ENCODE results near the gene MACROH2A1. TPM values are rescaled to one million over a fixed set of nuclear protein-coding genes. Genes with fewer than 3 reads are reported as not detected.

Gene MACROH2A1
- total RNA-seq, 4 donors from 2014 or later: 164 to 268 (median 170) TPM

DNA sequence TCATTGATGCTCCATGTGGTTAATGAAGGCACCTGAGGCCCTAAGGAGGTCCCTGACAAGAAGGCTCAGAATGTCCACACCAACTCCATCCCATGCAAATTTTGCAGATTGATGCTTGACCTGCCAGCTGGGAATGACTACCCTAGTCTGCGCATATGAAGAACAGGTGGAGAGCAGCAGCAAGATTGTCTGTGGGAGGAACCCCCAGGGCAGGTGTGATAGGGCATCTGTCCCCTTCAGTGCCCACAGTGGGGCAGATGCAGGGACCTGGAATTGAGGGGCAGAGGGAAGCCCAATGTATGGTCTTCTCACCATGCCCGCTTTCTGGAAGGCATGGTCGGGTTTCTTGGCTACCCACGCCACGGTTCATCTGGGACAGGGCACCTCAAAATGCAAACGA, 79.6 kb downstream of the MACROH2A1 start:
- Histone ChIP-seq H3K27ac (no peak overlapping the region), H3K27me3 (no peaks in the 10 kb centered on the region), H3K36me3 (no peaks in the 10 kb centered on the region), H3K9me3 (no peaks in the 10 kb centered on the region), H3K4me3 (no peak overlapping the region), H3K4me1 (no peaks in the 10 kb centered on the region)
- no peak for DNase-seq (ENCODE audit: low spot score in 2 of 2)
- TF ChIP-seq, protein P1, sequence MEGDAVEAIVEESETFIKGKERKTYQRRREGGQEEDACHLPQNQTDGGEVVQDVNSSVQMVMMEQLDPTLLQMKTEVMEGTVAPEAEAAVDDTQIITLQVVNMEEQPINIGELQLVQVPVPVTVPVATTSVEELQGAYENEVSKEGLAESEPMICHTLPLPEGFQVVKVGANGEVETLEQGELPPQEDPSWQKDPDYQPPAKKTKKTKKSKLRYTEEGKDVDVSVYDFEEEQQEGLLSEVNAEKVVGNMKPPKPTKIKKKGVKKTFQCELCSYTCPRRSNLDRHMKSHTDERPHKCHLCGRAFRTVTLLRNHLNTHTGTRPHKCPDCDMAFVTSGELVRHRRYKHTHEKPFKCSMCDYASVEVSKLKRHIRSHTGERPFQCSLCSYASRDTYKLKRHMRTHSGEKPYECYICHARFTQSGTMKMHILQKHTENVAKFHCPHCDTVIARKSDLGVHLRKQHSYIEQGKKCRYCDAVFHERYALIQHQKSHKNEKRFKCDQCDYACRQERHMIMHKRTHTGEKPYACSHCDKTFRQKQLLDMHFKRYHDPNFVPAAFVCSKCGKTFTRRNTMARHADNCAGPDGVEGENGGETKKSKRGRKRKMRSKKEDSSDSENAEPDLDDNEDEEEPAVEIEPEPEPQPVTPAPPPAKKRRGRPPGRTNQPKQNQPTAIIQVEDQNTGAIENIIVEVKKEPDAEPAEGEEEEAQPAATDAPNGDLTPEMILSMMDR (IDR thresholded peaks at IDR 0.05): no peak
- TF ChIP-seq EP300 (IDR thresholded peaks at IDR 0.05): no peak
- no peak for TF ChIP-seq POLR2A (IDR thresholded peaks at IDR 0.05)
- 90 to 93% methylated on average over 6 of the region's 6 CpGs for WGBS, 2 donors

DNA sequence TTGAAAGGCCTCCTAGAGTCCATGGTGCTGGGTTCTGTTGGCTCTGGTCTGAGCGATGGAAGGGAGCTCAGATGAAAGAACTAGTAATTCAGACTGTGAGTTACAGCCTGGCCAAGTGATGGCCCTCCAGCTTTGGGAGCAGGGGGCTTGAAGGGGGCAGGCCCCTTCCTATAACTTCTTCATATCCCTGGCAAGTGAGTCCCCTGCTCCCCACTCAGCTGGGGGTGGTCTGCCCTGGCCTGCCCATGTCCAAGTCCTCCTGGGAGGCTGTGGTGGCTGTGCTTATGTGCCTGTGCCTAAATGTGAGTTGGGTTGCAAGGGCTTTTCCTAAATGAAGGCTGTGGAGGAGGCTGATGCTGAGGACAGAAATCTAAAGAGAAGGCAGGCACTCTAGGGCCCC, 80.1 kb downstream of the MACROH2A1 start:
- no peaks in the 10 kb centered on the region for H3K36me3 ChIP-seq
- no peak for DNase-seq (ENCODE audit: low spot score in 2 of 2)
- 100% methylated on average over 1 of the region's 1 CpG for WGBS, 2 donors
- H3K27ac ChIP-seq: no peak overlapping the region
- H3K4me1 ChIP-seq: no peaks in the 10 kb centered on the region
- no peak for TF ChIP-seq EP300 (IDR thresholded peaks at IDR 0.05)
- no peak for TF ChIP-seq POLR2A (IDR thresholded peaks at IDR 0.05)
- TF ChIP-seq, protein P1 (IDR thresholded peaks at IDR 0.05): no peak
- H3K9me3 ChIP-seq: no peaks in the 10 kb centered on the region
- H3K27me3 ChIP-seq: no peaks in the 10 kb centered on the region
- H3K4me3 ChIP-seq: no peak overlapping the region

DNA sequence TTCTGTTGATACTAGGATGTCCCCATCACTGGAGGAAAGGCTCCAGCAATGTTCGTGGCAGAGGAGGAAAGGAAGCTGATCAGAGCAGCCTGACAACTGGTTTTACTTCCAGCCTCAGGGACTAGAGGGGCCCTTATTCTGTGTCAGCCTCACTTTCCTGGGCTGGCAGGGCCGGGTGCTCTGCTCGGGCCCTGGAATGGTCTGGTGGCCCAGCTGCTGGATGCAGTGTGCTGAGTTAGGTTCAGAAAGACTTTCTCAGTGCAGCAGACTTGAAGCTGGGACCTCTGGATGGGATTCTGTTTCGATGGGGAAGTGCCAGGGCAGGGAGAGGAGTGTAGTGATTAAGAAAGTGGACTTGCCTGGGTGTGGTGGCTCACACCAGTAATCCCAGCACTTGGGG, 81.0 kb downstream of the MACROH2A1 start:
- 90 to 96% methylated on average over 4 of the region's 4 CpGs for WGBS, 2 donors
- no peaks in the 10 kb centered on the region for H3K36me3 ChIP-seq
- TF ChIP-seq, protein P1 (IDR thresholded peaks at IDR 0.05): no peak
- TF ChIP-seq EP300 (IDR thresholded peaks at IDR 0.05) (no peak), POLR2A (IDR thresholded peaks at IDR 0.05) (no peak)
- H3K4me1 ChIP-seq: no peaks in the 10 kb centered on the region
- H3K27me3 ChIP-seq: no peaks in the 10 kb centered on the region
- H3K9me3 ChIP-seq: no peaks in the 10 kb centered on the region
- no peak overlapping the region for H3K4me3 ChIP-seq
- no peak overlapping the region for H3K27ac ChIP-seq
- DNase-seq (ENCODE audit: low spot score in 2 of 2): no peak

DNA sequence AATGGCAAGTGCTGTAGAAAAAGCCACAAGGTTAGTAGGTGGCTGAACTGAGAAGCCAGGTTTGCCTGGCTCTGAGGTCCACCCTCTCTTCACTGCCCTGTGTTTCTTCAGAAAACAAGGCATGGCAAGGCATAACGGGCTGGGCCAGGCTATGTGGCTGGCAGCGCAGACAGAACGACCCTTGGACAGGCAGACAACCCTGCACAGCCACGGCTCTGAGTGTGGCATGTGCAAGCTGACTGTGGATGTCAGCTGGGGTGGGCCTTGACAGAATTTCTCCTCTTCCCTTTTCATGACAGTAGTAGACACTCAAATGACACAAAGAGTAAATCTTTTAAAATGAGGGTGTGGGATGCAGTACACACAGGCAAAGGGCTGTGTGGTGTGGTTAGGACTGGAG, 81.7 kb downstream of the MACROH2A1 start:
- 63 to 84% methylated on average over 4 of the region's 4 CpGs for WGBS, 2 donors

DNA sequence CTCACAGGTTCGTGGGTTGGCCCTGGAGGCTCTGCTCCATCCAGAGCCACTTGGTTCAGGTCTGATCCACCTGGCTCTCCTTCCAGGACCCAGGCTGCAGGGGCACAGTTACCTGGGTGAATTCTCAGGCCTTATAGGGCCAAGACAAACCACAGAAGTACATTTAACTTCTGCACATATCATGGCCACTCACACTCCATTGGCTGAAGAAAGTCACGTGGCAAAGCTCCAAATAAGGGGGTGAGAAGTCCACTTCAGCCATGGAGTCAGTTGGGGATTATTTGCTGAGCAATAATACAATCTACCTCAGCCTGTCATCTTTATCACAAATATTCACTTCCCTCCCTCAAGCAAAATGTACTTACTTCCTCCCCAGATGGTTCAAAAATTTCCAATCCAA, 83.6 kb downstream of the MACROH2A1 start:
- H3K9me3 ChIP-seq: no peaks in the 10 kb centered on the region
- TF ChIP-seq POLR2A (IDR thresholded peaks at IDR 0.05) (no peak), EP300 (IDR thresholded peaks at IDR 0.05) (no peak)
- TF ChIP-seq, protein P1 (IDR thresholded peaks at IDR 0.05): no peak
- no peaks in the 10 kb centered on the region for H3K36me3 ChIP-seq
- no peak overlapping the region for H3K4me3 ChIP-seq
- no peaks in the 10 kb centered on the region for H3K27me3 ChIP-seq
- no peak overlapping the region for H3K27ac ChIP-seq
- 79 to 91% methylated on average over 2 of the region's 2 CpGs for WGBS, 2 donors
- DNase-seq (ENCODE audit: low spot score in 2 of 2): no peak
- H3K4me1 ChIP-seq: no peaks in the 10 kb centered on the region

More for the DNA sequence above, 81.7 kb downstream of the MACROH2A1 start:
- Histone ChIP-seq H3K27me3 (no peaks in the 10 kb centered on the region), H3K27ac (no peak overlapping the region), H3K4me3 (no peak overlapping the region), H3K9me3 (no peaks in the 10 kb centered on the region), H3K4me1 (no peaks in the 10 kb centered on the region), H3K36me3 (no peaks in the 10 kb centered on the region)
- TF ChIP-seq POLR2A (IDR thresholded peaks at IDR 0.05) (no peak), EP300 (IDR thresholded peaks at IDR 0.05) (no peak)
- TF ChIP-seq, protein P1 (IDR thresholded peaks at IDR 0.05): no peak
- no peak for DNase-seq (ENCODE audit: low spot score in 2 of 2)
